HG02852 (cell line): ENCODE results near the gene PPP1R18.
"Not testable (repeated sequence)": the region's sequence is repeated elsewhere in the genome, so short reads cannot be mapped to it uniquely, and the experiment has no call there.

Experiments used
- ATAC-seq: cut with Tn5 transposase; IDR thresholded peaks from one replicate; pipeline ENCODE4 v1.9.1; 2021; ENCODE audit warnings: mild to moderate bottlenecking, moderate library complexity; ENCODE audit not compliant: unreplicated experiment

The PPP1R18 gene

DNA sequence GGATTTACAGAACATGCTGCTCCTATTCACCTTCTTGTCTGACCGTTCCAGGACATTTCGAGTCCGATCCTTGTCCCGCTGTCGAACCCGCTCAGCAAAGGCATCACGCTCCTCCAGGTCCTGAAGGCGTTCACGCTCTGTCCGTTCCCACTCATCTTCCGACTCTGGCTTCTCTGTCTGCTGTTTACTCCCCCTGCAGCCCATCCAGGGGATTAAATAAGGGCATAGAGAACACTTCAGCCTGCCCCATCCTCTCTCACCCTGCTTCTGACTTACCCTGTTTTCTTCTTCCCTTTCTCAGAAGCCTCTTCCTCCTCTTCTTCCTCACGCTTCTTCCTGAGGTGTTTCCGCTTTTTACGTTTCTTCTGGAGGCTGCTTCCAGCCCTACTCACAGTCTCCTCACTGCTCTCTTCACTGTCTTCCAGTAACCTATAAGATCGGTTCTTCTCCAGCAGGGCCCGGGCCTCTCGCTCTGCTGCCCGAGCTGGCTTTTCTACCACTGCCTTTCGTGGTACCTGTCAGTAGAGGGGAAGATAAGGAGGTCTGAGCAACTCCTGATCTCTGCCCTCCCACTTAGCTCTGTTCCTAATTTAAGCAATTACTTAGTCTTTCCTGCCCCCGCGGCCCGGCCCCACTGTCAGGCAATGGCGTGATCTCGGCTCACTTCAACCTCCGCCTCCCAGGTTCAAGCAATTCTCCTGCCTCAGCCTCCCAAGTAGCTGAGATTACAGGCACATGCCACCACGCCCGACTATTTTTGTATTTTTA is 15.5 kb downstream of the PPP1R18 start:
- no peak for ATAC-seq

- not testable (repeated sequence) for ATAC-seq
Observed at GRCh38 chr6:30666300-30666699, 20.1 kb downstream of the PPP1R18 start.

GRCh38 chr6:30664994-30665767 is 21.3 kb downstream of the PPP1R18 start:
- no peak for ATAC-seq

DNA sequence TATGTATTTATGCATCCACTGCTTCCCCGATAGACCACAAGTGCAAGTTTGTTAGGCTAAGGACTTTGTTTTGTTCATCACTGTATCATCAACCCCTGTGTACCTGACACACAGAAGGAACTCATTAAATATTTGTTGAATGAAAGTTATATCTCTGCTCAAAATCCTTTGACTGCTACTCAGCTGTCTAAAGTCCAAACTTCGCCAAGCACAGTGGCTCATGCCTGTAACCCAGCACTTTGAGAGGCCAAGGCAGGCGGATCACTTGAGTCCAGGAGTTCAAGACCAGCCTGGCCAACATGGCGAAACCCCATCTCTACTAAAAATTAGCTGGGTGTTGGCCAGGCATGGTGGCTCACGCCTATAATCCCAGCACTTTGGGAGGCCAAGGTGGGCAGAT is 28.5 kb downstream of the PPP1R18 start:
- ATAC-seq, result not testable (repeated sequence)

DNA sequence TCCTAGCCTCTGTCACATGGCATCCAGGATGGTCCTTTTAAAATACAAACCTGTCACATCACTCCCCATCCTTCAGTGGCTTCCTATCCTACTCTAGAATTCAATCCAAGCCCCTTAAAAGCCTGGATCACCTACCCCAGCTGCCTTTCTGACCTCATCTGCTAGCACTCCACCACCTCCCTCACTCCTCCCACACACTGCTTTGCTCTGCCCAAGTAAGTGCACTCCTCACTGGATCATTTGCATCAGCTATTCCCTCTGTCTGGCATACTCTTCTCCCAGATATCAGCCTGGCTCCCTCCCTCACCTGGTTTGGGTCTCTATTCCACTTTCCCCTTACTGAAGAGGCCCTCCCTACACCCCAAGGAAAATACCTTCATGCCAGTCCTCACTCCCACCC is 29.0 kb downstream of the PPP1R18 start:
- no peak for ATAC-seq

DNA sequence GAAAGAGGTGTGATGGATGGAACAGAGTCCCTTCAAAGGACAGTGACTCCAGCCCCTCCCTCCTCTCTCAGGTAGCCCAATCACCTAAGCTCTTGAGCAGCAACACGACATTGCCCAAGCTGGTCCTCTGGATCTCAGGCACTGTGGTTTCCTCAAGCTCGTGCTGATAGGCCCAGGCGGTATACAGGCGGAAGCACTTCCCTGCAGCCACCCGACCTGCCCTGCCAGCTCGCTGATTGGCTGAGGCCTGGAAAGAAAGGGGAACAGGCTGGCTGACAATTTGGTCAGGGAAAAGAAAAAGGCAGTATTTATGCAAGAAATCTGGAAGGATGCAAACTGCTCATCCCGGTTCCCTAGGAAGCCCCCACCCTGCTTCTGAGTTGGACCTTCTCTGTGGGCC is 29.9 kb downstream of the PPP1R18 start:
- no peak for ATAC-seq

DNA sequence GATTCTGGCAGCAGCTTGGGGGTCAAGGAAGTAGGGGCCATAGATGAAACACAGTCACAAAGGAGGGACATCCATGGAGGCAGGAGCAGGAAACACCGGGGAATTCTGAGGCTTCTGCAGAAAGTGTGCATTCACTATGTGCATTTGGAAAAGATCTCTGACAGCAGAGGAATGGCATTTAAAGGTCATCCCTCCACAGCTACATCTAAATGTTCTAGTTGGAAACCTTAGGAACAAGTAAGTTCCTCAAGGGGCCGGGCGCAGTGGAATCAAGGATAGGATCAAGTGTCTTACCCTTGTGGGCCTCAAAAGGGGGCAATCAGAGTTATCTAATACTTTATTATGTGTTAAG is 30.7 kb downstream of the PPP1R18 start:
- ATAC-seq, result no peak

DNA sequence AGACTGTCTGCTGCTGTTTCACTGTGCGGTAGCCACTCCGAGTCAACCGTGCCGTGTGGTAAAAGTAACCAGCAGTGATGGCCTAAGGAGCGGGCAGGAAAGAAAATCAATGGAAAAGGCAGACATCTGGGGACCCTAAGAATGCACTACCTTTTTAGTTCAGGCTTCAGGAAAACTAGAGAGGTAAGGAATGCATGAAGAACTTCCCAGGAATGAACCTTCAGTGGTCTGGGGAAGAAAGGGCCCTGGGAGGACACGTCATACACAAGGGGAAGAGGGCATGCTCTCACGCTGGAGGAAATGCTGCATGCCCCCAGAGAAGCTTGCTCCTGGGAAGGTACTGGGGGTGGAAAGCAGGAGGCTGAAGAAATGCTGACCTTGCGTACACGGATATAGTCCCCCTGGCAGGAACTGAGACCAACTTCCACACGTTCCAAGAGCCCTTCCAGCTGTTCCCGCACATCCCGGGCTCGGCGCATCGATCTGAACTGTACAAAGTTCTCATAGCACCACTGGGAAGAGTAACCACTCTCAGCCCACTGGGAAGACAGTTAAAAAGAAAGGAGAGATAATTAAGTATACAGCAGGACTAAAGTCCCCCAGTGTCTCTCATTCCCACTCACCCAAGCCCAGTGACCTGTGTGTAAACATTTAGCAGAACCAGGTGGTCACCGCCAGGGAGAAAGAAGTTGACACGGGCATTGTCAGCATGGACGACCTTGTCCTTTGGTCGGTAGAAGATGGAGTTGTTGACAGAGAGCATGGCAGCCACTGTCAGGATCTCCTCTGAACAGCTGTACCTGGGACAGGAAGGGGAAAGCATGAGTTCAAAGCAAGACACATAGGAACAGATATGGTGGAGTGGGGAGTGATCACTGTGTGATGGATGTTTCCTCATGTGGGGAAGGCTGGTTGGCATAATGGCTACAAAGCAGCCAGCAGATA is 31.4 kb downstream of the PPP1R18 start:
- no peak for ATAC-seq

GRCh38 chr6:30651143-30651542 is 35.3 kb downstream of the PPP1R18 start:
- ATAC-seq, result no peak

- ATAC-seq, result peak; percentile 62
Observed at GRCh38 chr6:30647242-30648116, 39.0 kb downstream of the PPP1R18 start.

DNA sequence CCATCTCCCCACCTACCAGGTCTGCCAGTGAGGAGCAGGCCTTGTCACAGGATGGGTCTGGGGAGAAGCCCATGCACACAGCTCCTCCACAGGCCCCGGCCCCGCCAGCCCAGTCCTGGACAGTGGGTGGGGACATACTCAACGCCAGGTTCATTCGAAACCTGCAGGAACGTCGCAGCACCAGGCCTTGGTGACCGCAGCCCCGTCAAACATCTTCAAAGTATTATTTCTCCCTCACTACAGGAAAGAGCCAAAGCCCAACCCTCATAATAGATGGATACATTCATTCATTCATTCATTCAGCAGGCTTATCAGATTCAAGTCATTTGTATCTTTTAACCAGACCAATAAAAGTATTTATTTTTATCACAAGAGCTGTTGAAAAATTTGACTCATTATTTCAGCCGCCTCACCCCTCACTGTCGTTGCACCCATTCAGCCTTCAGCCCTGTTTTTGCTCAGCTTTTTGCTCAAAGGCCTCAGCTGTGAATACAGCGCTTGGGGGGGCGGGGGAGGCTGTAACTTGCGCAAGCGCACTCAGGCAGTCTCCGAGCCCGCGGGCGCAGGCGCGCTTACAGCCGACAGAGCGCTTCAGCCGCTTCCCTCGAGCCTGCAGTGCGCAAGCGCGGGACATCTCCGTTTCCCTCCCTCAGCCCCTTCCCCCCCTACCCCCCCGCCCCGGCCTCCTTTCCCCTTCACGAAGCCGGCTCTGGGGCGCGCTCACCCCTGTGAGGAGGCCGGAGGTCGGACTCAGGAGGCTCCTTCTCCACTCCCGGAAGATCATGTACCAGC is 39.8 kb downstream of the PPP1R18 start, which contains the start of gene C6orf136:
C6orf136 (plus strand) TSS at position 684 of the 792 bp plus-strand sequence; CDS start at position 783, 99 bp downstream.
- ATAC-seq, result peak; percentile 47

GRCh38 chr6:30645989-30646388 is 40.5 kb downstream of the PPP1R18 start:
- ATAC-seq, result no peak

DNA sequence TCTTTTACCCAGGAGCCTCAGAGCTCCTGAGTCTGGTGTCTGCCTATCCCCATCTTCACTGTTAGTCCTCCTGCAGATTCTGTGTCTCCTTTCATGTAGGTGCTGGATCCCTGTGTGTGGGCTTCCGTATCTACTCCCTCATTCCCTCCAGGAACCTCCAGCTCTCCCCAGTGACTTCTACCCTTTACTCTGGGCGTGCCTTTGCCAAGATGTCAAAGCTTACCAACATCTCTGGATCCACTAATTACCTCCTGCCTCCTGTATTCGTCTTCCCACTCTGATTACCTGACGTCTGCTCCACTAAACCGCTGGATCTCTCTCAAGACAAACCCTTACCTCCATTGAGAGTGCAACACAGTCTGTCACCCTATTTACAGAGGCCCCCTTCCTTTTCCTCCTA is 41.7 kb downstream of the PPP1R18 start:
- no peak for ATAC-seq

DNA sequence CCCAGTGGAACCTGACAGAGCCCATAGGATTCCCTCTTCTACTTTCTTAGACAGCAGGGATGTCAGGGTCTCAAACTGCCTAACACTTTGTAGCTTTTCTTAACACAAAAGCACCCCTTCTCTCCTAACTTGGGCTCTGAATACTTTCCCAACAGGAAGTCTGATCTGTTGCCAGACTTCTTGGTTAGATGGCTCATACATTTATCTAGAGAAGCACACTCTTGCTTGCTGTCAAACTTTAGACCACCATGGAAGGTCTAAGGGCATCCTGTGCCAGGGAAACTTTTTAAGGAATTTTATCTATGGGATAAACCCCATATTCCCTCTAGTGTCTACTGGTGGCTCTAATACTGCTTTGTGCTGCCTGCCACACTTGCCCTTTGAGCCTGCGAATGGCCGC is 42.8 kb downstream of the PPP1R18 start:
- ATAC-seq, result no peak

DNA sequence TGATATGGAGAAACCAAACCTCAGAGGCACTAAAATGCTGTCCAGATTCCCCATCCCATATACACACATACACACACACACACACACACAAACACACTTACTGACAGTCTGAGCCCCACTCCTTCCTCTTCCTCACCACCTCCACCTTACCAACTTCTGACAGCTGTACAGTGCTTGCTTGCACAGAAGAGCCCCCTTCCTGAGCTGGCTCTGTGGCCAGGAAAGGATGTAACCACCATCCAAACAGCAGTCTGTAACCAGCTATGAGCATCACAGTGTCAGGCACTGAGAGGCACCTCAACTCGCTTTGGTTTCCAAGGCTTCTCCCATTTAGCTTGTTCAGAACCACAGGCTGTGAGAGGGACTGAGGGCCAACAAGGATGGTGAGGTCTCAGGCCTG is 45.4 kb downstream of the PPP1R18 start:
- ATAC-seq, result no peak

GRCh38 chr6:30640481-30640880 is 46.0 kb downstream of the PPP1R18 start:
- no peak for ATAC-seq

GRCh38 chr6:30635834-30636233 is 50.6 kb downstream of the PPP1R18 start:
- ATAC-seq, result no peak

DNA sequence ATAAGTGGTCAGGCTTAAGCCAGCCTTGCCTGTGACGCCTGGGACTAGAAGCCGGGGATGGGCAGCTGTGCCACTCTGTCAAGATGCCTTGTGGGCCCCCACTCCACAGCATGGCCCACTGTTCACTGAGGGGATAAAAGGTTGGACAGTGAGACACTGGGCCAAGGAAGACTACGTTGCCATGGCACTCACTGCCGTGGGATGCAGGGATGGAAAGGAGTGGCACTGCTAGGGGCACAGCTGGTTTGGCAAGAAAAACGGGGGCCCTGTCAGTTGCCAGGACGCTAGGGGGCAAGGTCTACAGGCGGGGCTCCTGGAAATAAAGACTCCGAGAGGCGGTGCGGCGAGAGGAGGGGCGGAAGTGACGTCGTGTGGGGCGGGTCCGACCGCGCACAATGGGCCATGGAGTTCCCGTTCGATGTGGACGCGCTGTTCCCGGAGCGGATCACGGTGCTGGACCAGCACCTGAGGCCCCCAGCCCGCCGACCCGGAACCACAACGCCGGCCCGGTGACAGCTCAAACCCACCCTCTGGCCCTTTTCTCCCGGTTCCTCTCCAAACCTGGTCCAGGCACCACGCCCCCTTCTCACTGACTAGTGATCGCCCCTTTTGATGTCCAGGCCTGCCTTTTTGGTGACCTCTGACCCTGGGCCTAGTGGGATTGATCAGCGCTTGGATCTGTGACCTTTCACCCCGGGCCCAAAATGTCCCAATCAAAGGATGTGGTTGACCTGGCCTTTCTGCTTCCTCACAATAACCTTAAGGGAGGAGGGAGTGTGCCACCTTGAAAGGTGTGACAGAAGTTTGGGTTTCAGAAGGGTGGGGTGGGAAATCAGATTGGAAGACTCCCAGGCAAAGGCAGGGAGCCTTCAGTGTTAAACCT is 59.7 kb downstream of the PPP1R18 start, which contains the start of gene ATAT1:
ATAT1 (plus strand) TSS at position 391 of the 883 bp plus-strand sequence.
- ATAC-seq, result peak; percentile 90
